HEK293 (cell line): ENCODE data around the gene BMPR1A.
"Not testable (repeated sequence)": the region's sequence is repeated elsewhere in the genome, so short reads cannot be mapped to it uniquely, and the experiment has no call there.

Experiments used
- CTCF ChIA-PET: fragments of 350-600 bp; formaldehyde crosslinking; extraction: SDS; loops from one replicate; lab custom pipeline; 2021; ENCODE audit warnings: antibody characterized with exemption; lab: Yijun Ruan, JAX
- POLR2A ChIA-PET: fragments of 300-600 bp; formaldehyde crosslinking; extraction: SDS; loops from one replicate; lab custom pipeline; 2020; ENCODE audit warnings: antibody characterized with exemption, inconsistent platforms; lab: Yijun Ruan, JAX
- H3K27ac ChIP-seq: fragments of 200-500 bp; sonication (Bioruptor generic); 2 replicates; pipeline ENCODE4 v1.5.1; 2014; ENCODE audit warnings: low read depth, low read length, control low read depth, inconsistent platforms; ENCODE audit errors: extremely low read depth
- H3K36me3 ChIP-seq, 2 experiments: fragments of 200-500 bp in 1 of 2; sonication (Bioruptor generic) in 1 of 2; 1 replicate in 1 of 2; 2 replicates in 1 of 2; pipeline ENCODE4 v1.5.1; 2014 to 2017; ENCODE audit warnings: inconsistent platforms in 2 of 2, low read length in 2 of 2; ENCODE audit not compliant: control insufficient read depth in 2 of 2, insufficient read depth in 1 of 2
- H3K4me1 ChIP-seq: fragments of 200-500 bp; sonication (Bioruptor generic); 2 replicates; pipeline ENCODE4 v1.5.1; 2014; ENCODE audit warnings: mild to moderate bottlenecking, low read length, inconsistent platforms; ENCODE audit not compliant: control insufficient read depth, insufficient read depth
- H3K4me3 ChIP-seq: 2 replicates; pipeline ENCODE4 v1.5.1; 2011; ENCODE audit warnings: low read depth, mild to moderate bottlenecking, control low read depth, low read length, moderate library complexity
- H3K9me3 ChIP-seq: fragments of 200-500 bp; sonication (Bioruptor generic); 2 replicates; pipeline ENCODE4 v1.5.1; 2014; ENCODE audit warnings: low read depth, low read length, inconsistent platforms; ENCODE audit not compliant: control insufficient read depth, insufficient read depth
- GFI1B ChIP-seq: fragments of 450-650 bp; formaldehyde crosslinking; IDR thresholded peaks from 2 replicates; pipeline ENCODE4 v1.5.1; 2016; ENCODE audit warnings: missing biosample characterization, missing genetic modification characterization
- MZF1 ChIP-seq: fragments of 450-650 bp; formaldehyde crosslinking; IDR thresholded peaks from 2 replicates; pipeline ENCODE4 v1.5.1; 2017; ENCODE audit warnings: missing biosample characterization, missing genetic modification characterization, borderline replicate concordance
- ZBTB20 ChIP-seq: fragments of 450-650 bp; formaldehyde crosslinking; IDR thresholded peaks from 2 replicates; pipeline ENCODE4 v1.5.1; 2016; ENCODE audit warnings: missing biosample characterization, missing genetic modification characterization
- ZNF155 ChIP-seq: fragments of 450-650 bp; formaldehyde crosslinking; IDR thresholded peaks from 2 replicates; pipeline ENCODE4 v1.5.1; 2016; ENCODE audit warnings: missing biosample characterization, missing genetic modification characterization
- ZNF16 ChIP-seq: fragments of 450-650 bp; formaldehyde crosslinking; IDR thresholded peaks from 2 replicates; pipeline ENCODE4 v1.5.1; 2016; ENCODE audit warnings: low read depth, missing biosample characterization, missing genetic modification characterization
- ZNF223 ChIP-seq: fragments of 450-650 bp; formaldehyde crosslinking; IDR thresholded peaks from 2 replicates; pipeline ENCODE4 v1.5.1; 2016; ENCODE audit warnings: missing biosample characterization, missing genetic modification characterization
- ZNF37A ChIP-seq: fragments of 450-650 bp; IDR thresholded peaks from 2 replicates; pipeline ENCODE4 v1.5.1; 2018; ENCODE audit warnings: missing biosample characterization, missing genetic modification characterization
- ZNF394 ChIP-seq: fragments of 450-650 bp; formaldehyde crosslinking; IDR thresholded peaks from 2 replicates; pipeline ENCODE4 v1.5.1; 2016; ENCODE audit warnings: missing biosample characterization, missing genetic modification characterization, mild to moderate bottlenecking, moderate library complexity, borderline replicate concordance
- ZNF416 ChIP-seq: fragments of 450-650 bp; formaldehyde crosslinking; IDR thresholded peaks from 2 replicates; pipeline ENCODE4 v1.5.1; 2016; ENCODE audit warnings: missing biosample characterization, missing genetic modification characterization
- ZNF555 ChIP-seq: fragments of 450-650 bp; formaldehyde crosslinking; conservative IDR thresholded peaks from 2 replicates; pipeline ENCODE4 v1.5.1; 2017; ENCODE audit warnings: missing biosample characterization, mild to moderate bottlenecking, missing genetic modification characterization, inconsistent platforms
- ZNF571 ChIP-seq: fragments of 450-650 bp; formaldehyde crosslinking; IDR thresholded peaks from 2 replicates; pipeline ENCODE4 v1.5.0; 2017; ENCODE audit warnings: missing biosample characterization, missing genetic modification characterization
- ZNF600 ChIP-seq: fragments of 450-650 bp; formaldehyde crosslinking; IDR thresholded peaks from 2 replicates; pipeline ENCODE4 v1.5.1; 2016; ENCODE audit warnings: missing biosample characterization, missing genetic modification characterization
- ZNF623 ChIP-seq: fragments of 450-650 bp; formaldehyde crosslinking; IDR thresholded peaks from 2 replicates; pipeline ENCODE4 v1.5.1; 2016; ENCODE audit warnings: missing biosample characterization, missing genetic modification characterization
- ZNF843 ChIP-seq: fragments of 450-650 bp; formaldehyde crosslinking; IDR thresholded peaks from 2 replicates; pipeline ENCODE4 v1.5.1; 2016; ENCODE audit warnings: missing biosample characterization, missing genetic modification characterization
- TF ChIP-seq, protein P1 (sequence below): fragments of 450-650 bp; formaldehyde crosslinking; IDR thresholded peaks from 2 replicates; pipeline ENCODE4 v1.5.1; 2016; ENCODE audit warnings: missing biosample characterization, missing genetic modification characterization

The BMPR1A gene

DNA sequence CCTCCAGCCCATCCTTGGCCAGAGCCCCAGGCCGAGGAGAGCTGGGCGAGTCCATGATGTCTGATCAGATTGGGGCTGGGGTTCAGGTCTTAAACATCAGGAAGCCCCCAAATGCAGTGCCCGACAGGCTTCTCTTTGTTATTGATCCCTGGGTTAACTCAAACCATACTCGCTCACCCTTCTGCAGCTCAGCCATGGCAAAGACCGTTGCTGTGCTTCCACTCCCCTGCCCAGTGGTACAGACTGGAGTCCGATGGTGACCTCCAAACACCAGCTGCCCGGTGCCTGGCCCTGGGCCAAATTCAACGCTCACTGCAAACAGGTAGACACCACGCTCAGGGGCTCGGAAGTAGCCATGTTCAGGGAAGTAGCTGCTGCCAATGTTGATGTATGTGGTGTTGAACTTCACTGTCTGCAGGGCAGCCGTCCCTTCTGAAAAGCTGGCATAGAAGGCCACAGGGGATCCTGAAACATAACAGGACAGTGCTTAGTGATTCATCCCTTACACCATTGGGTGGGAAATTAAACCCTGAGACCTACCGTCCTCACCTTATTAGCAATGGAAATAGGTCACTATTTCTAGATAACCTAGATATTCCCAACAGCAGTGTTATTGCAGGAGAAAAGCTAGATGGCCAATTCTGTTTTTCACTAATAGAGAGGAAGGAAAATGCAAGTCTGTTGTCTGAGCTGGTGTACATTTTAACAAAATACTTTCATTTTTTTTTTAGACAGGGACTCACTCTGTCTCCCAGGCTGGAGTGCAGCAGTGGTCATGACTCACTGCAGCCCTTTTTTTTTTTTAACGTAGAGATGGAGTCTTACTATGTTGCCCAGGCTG, 180.5 kb downstream of the BMPR1A start (continued):
- TF ChIP-seq, protein P1, sequence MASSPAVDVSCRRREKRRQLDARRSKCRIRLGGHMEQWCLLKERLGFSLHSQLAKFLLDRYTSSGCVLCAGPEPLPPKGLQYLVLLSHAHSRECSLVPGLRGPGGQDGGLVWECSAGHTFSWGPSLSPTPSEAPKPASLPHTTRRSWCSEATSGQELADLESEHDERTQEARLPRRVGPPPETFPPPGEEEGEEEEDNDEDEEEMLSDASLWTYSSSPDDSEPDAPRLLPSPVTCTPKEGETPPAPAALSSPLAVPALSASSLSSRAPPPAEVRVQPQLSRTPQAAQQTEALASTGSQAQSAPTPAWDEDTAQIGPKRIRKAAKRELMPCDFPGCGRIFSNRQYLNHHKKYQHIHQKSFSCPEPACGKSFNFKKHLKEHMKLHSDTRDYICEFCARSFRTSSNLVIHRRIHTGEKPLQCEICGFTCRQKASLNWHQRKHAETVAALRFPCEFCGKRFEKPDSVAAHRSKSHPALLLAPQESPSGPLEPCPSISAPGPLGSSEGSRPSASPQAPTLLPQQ (tag by site-specific recombination): no peak

DNA sequence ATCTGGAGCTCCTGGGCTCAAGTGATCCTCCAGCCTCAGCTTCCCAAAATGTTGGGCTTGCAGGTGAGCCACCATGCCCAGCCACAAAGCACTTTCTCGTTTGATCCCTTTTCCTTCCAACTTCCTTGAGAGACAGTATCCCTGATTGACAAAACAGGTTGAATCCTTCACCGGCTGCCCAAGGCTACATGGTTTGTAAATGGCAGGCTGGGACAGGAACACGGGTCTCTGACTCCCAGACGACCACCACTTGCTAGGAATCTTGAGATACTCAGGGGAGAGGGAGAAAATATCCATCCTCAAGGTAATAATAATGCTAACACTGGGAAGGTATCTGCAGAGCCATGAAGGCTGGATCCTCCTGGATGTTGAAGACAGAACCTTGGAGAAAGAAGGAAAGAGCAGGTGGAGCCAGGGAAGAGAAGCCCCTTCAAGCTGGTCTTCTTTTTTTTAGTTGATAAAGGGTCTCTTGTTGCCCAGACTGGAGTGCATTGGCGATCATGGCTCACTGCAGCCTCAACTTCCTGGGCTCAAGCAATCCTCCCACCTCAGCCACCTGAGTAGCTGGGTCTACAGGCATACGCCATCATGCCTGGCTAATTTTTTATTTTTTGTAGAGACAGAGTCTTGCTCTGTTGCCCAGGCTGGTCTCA, 181.2 kb downstream of the BMPR1A start:
- no peak overlapping the region for H3K27ac ChIP-seq
- POLR2A ChIA-PET: interaction anchor here (0.7 kb wide), 1 partner anchor 11 kb away, joined by 3 read pairs; no protein-coding TSS in a partner anchor
- no peak for TF ChIP-seq ZNF623 (tag by site-specific recombination)
- TF ChIP-seq ZNF416: no peak
- TF ChIP-seq ZNF600: no peak
- no peak for TF ChIP-seq ZNF571 (tag by site-specific recombination)
- TF ChIP-seq MZF1: no peak
- TF ChIP-seq ZNF555: no peak
- no peak for TF ChIP-seq ZNF843 (tag by site-specific recombination)
- TF ChIP-seq ZNF37A: no peak
- no peak for TF ChIP-seq GFI1B (tag by site-specific recombination)
- no peak for TF ChIP-seq ZNF223
- no peak for TF ChIP-seq ZNF16 (tag by site-specific recombination)
- TF ChIP-seq ZNF394 (tag by site-specific recombination): no peak
- no peaks in the 10 kb centered on the region for H3K36me3 ChIP-seq
- CTCF ChIA-PET: interaction anchor here (0.5 to 3.3 kb wide), 9 partner anchors 9 to 400 kb away, joined by 3 to 23 read pairs (median 5); partner anchors contain the start of genes MMRN2 and SNCG
- no peaks in the 10 kb centered on the region for H3K9me3 ChIP-seq
- no peaks in the 10 kb centered on the region for H3K4me1 ChIP-seq
- H3K4me3 ChIP-seq: no peak overlapping the region

DNA sequence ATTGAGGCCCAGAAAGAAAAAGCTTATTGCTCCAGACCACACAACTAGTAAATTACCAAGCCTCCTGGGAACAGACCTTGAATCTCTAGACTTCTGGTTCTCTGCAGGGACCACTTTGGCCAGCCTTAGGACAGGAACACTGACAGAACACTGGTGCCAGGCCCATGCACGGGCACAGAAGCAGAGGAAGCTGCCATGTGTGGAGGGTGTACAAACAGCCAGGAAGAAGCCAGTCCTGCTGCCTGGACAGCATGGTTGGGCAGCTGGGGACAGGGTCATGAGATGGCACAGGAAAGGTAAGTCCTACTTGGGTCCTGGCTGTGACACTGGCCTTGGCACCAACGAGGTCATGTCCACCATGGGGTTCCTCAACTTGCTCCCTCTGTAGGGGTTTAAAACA, 181.8 kb downstream of the BMPR1A start:
- no peaks in the 10 kb centered on the region for H3K4me1 ChIP-seq
- no peak overlapping the region for H3K4me3 ChIP-seq
- ChIA-PET CTCF (interaction anchor here (0.6 to 3.3 kb wide), 14 partner anchors 8 to 538 kb away, joined by 3 to 23 read pairs (median 6); partner anchors contain the start of genes MMRN2 and SNCG), POLR2A (no interaction called here)
- H3K9me3 ChIP-seq: no peaks in the 10 kb centered on the region
- no peak overlapping the region for H3K27ac ChIP-seq
- H3K36me3 ChIP-seq: no peaks in the 10 kb centered on the region
- no peak for TF ChIP-seq ZNF623 (tag by site-specific recombination)
- TF ChIP-seq ZNF155 (tag by site-specific recombination): no peak
- no peak for TF ChIP-seq ZBTB20 (tag by site-specific recombination)

DNA sequence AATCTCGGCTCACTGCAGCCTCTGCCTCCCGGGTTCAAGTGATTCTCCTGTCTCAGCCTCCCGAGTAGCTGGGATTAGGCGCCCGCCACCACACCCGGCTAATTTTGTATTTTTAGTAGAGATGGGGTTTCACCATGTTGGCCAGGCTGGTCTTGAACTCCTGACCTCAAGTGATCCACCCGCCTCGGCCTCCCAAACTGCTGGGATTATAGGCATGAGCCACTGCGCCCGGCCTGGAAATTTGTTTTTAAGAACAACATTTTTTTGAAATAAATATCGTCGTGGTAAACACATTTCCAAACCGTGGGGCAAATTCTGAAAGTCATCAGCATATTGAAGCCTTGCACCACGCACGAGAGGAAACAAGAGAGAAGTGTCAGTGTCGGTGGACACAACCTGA, 183.7 kb downstream of the BMPR1A start:
- CTCF ChIA-PET: interaction anchor here (0.6 to 3.3 kb wide), 19 partner anchors 9 to 1340 kb away, joined by 3 to 23 read pairs (median 4); partner anchors contain the start of gene SNCG

More for the DNA sequence above, 183.7 kb downstream of the BMPR1A start:
- POLR2A ChIA-PET, H3K4me3 ChIP-seq, H3K4me1 ChIP-seq, H3K36me3 ChIP-seq, H3K27ac ChIP-seq, H3K9me3 ChIP-seq: not testable (repeated sequence)
